ENCODE measurements around the gene SLF2.

- TF ChIP-seq CTCF (conservative IDR thresholded peaks at IDR 0.05) (no peak), ZFX (IDR thresholded peaks at IDR 0.05) (no peak)
Measured at GRCh38 chr10:100889546-100889945, 23.2 kb upstream of the SLF2 start.

All from C4-2B (cell line).